ENCODE data around the gene MPRIP. TPM values are rescaled to one million over a fixed set of nuclear protein-coding genes. Genes with fewer than 3 reads are reported as not detected.
A peak's percentile ranks its signal among the peaks of the same experiment; 100 is the strongest.

Gene MPRIP
- total and polyA plus RNA-seq, 2 of the 13 experiments (the other 11 are each of a cell fraction or from before 2014, with no cell fraction given), result 50.2 to 52.4 TPM

- H3K27ac ChIP-seq (ENCODE audit: extremely low read length, insufficient read depth, low read length), result no peak overlapping the region
- H3K27me3 ChIP-seq (ENCODE audit: control insufficient read depth in 1 of 2, insufficient read depth in 2 of 2, low read length in 2 of 2), result no peaks in the 10 kb centered on the region
- in situ Hi-C loops (cut with HindIII; ENCODE audit: extremely low pct_ligation_motif_present, low pct_unique_long_range_greater_than_20kb) (no loop called here), intact Hi-C loops (cut with micrococcal nuclease; ENCODE audit: unreplicated experiment) (no loop called here)
- POLR2A ChIA-PET, result no interaction called here
- no peaks in the 10 kb centered on the region for H3K4me1 ChIP-seq (ENCODE audit: insufficient read depth, low read length)
- no peak overlapping the region for H3K4me2 ChIP-seq (ENCODE audit: low read depth, low read length)
- BruUV-seq (replicated peaks), result no TSS peak
- no peak for ATAC-seq
- CTCF ChIA-PET (ENCODE audit: low intra/inter-chr PET ratio, low total read pairs), result no interaction called here
- H3K79me2 ChIP-seq (ENCODE audit: insufficient read depth, low read length), result no peaks in the 10 kb centered on the region
- no peak overlapping the region for H2AFZ ChIP-seq (ENCODE audit: low read length)
- H3K9me3 ChIP-seq (ENCODE audit: low read length), result no peaks in the 10 kb centered on the region
- peaks cover 17 to 64% of the 10 kb centered on the region in 2 experiments; a peak in 4 of 5 replicates for H3K36me3 ChIP-seq (replicated peaks in 1 of 2; ENCODE audit: control insufficient read depth in 1 of 2, insufficient read depth in 2 of 2, low read length in 2 of 2)
- FAIRE-seq, result no peak
- H3K9ac ChIP-seq (ENCODE audit: insufficient read depth, low read depth, low read length), result no peak overlapping the region
- no peaks in the 10 kb centered on the region for H4K20me1 ChIP-seq (ENCODE audit: insufficient read depth, low read length)
- DNase-seq (ENCODE audit: low spot score), result no peak
- over 99% methylated on average over 24 of the region's 25 CpGs for WGBS (ENCODE audit: low lambda C conversion rate)
- H3K4me3 ChIP-seq (replicated peaks in 1 of 3; ENCODE audit: insufficient read depth in 1 of 3, low read depth in 2 of 3, low read length in 3 of 3), result no peak overlapping the region
- no peak for TF ChIP-seq SRSF4 (IDR thresholded peaks at IDR 0.05; ENCODE audit: low read depth, low read length, poor library complexity, severe bottlenecking)
- peak; percentile 46 for TF ChIP-seq AGO2 (optimal IDR thresholded peaks at IDR 0.05; ENCODE audit: low read depth, low read length)
Measured at GRCh38 chr17:17164156-17164555, 121.9 kb downstream of the MPRIP start.

- intact Hi-C loops (cut with micrococcal nuclease; ENCODE audit: unreplicated experiment) (no loop called here), in situ Hi-C loops (cut with HindIII; ENCODE audit: extremely low pct_ligation_motif_present, low pct_unique_long_range_greater_than_20kb) (no loop called here)
- no peak overlapping the region for H3K9ac ChIP-seq (ENCODE audit: insufficient read depth, low read depth, low read length)
- no peaks in the 10 kb centered on the region for H3K4me1 ChIP-seq (ENCODE audit: insufficient read depth, low read length)
- no peaks in the 10 kb centered on the region for H4K20me1 ChIP-seq (ENCODE audit: insufficient read depth, low read length)
- no peak overlapping the region for H3K27ac ChIP-seq (ENCODE audit: extremely low read length, insufficient read depth, low read length)
- no peak overlapping the region for H2AFZ ChIP-seq (ENCODE audit: low read length)
- no peak for FAIRE-seq
- no peak for ATAC-seq
- 97% methylated on average over 17 of the region's 17 CpGs for WGBS (ENCODE audit: low lambda C conversion rate)
- no peaks in the 10 kb centered on the region for H3K79me2 ChIP-seq (ENCODE audit: insufficient read depth, low read length)
- no TSS peak for BruUV-seq (replicated peaks)
- peaks cover 17 to 59% of the 10 kb centered on the region in 2 experiments; a peak in 4 of 5 replicates for H3K36me3 ChIP-seq (replicated peaks in 1 of 2; ENCODE audit: control insufficient read depth in 1 of 2, insufficient read depth in 2 of 2, low read length in 2 of 2)
- H3K27me3 ChIP-seq (ENCODE audit: control insufficient read depth in 1 of 2, insufficient read depth in 2 of 2, low read length in 2 of 2), result no peaks in the 10 kb centered on the region
- POLR2A ChIA-PET, result no interaction called here
- no peaks in the 10 kb centered on the region for H3K9me3 ChIP-seq (ENCODE audit: low read length)
- CTCF ChIA-PET (ENCODE audit: low intra/inter-chr PET ratio, low total read pairs), result no interaction called here
- H3K4me3 ChIP-seq (replicated peaks in 1 of 3; ENCODE audit: insufficient read depth in 1 of 3, low read depth in 2 of 3, low read length in 3 of 3), result no peak overlapping the region
- no peak for DNase-seq (ENCODE audit: low spot score)
- no peak overlapping the region for H3K4me2 ChIP-seq (ENCODE audit: low read depth, low read length)
- TF ChIP-seq ZSCAN31 (CRISPR knock-in tag; IDR thresholded peaks at IDR 0.05; ENCODE audit: low read depth) (no peak), FIP1L1 (IDR thresholded peaks at IDR 0.05; ENCODE audit: borderline replicate concordance, insufficient read depth, low read depth, low read length) (no peak), STAG1 (CRISPR knock-in tag; IDR thresholded peaks at IDR 0.05) (no peak), ZBTB7A (CRISPR knock-in tag; IDR thresholded peaks at IDR 0.05) (no peak), SMARCC2 (IDR thresholded peaks at IDR 0.05) (no peak), HMGXB4 (CRISPR knock-in tag; IDR thresholded peaks at IDR 0.05; ENCODE audit: borderline replicate concordance in 1 of 2, low read depth in 1 of 2) (no peak), HOXA7 (CRISPR knock-in tag; IDR thresholded peaks at IDR 0.05) (no peak)
- TF ChIP-seq, protein P1, sequence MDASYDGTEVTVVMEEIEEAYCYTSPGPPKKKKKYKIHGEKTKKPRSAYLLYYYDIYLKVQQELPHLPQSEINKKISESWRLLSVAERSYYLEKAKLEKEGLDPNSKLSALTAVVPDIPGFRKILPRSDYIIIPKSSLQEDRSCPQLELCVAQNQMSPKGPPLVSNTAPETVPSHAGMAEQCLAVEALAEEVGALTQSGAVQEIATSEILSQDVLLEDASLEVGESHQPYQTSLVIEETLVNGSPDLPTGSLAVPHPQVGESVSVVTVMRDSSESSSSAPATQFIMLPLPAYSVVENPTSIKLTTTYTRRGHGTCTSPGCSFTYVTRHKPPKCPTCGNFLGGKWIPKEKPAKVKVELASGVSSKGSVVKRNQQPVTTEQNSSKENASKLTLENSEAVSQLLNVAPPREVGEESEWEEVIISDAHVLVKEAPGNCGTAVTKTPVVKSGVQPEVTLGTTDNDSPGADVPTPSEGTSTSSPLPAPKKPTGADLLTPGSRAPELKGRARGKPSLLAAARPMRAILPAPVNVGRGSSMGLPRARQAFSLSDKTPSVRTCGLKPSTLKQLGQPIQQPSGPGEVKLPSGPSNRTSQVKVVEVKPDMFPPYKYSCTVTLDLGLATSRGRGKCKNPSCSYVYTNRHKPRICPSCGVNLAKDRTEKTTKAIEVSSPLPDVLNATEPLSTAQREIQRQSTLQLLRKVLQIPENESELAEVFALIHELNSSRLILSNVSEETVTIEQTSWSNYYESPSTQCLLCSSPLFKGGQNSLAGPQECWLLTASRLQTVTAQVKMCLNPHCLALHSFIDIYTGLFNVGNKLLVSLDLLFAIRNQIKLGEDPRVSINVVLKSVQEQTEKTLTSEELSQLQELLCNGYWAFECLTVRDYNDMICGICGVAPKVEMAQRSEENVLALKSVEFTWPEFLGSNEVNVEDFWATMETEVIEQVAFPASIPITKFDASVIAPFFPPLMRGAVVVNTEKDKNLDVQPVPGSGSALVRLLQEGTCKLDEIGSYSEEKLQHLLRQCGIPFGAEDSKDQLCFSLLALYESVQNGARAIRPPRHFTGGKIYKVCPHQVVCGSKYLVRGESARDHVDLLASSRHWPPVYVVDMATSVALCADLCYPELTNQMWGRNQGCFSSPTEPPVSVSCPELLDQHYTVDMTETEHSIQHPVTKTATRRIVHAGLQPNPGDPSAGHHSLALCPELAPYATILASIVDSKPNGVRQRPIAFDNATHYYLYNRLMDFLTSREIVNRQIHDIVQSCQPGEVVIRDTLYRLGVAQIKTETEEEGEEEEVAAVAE (CRISPR knock-in tag; IDR thresholded peaks at IDR 0.05; ENCODE audit: borderline replicate concordance), result no peak
Measured at GRCh38 chr17:17164676-17165075, 122.4 kb downstream of the MPRIP start.
